Neural cell (in vitro differentiated cells): ENCODE measurements around the gene NTRK1. TPM values are rescaled to one million over a fixed set of nuclear protein-coding genes. Genes with fewer than 3 reads are reported as not detected.

ENCODE experiments used
- H2AFZ ChIP-seq: fragments of 200-600, 300-800 bp; sonication (generic), shearing (Covaris generic); 2 replicates; pipeline ENCODE4 v1.6.0; 2014; ENCODE audit warnings: low read depth, mild to moderate bottlenecking, antibody characterized with exemption, low read length, moderate library complexity
- H3F3A ChIP-seq: fragments of 200-600 bp; shearing (Covaris generic); 2 replicates; pipeline ENCODE4 v1.6.1; 2016; ENCODE audit warnings: mild to moderate bottlenecking, moderate library complexity, mixed read lengths, antibody characterized with exemption, low read length; ENCODE audit not compliant: insufficient read depth, poor library complexity, severe bottlenecking
- H3K27ac ChIP-seq: fragments of 200-600, 300-800 bp; sonication (generic), shearing (Covaris generic); 2 replicates; pipeline ENCODE4 v1.5.1; 2014; ENCODE audit warnings: mild to moderate bottlenecking, low read length, moderate library complexity
- H3K27me3 ChIP-seq: fragments of 300-800, 200-600 bp; sonication (generic), shearing (Covaris generic); 2 replicates; pipeline ENCODE4 v1.6.0; 2014; ENCODE audit warnings: mild to moderate bottlenecking, low read depth, low read length, moderate library complexity; ENCODE audit not compliant: insufficient read depth
- H3K36me3 ChIP-seq: fragments of 300-800, 200-600 bp; sonication (generic), shearing (Covaris generic); 2 replicates; pipeline ENCODE4 v1.5.1; 2014; ENCODE audit warnings: mild to moderate bottlenecking, antibody characterized with exemption, low read length, moderate library complexity; ENCODE audit not compliant: insufficient read depth
- H3K4me2 ChIP-seq: fragments of 300-800, 200-600 bp; sonication (generic), shearing (Covaris generic); 2 replicates; pipeline ENCODE4 v1.6.0; 2014; ENCODE audit warnings: mild to moderate bottlenecking, low read length
- H3K4me3 ChIP-seq: fragments of 300-800, 200-600 bp; sonication (generic), shearing (Covaris generic); 2 replicates; pipeline ENCODE4 v1.5.1; 2014; ENCODE audit warnings: mild to moderate bottlenecking, low read length, moderate library complexity
- H3K79me2 ChIP-seq: fragments of 200-600 bp; shearing (Covaris generic); replicated peaks from 2 replicates; pipeline ENCODE4 v1.6.0; 2014; ENCODE audit warnings: mild to moderate bottlenecking, low read length, moderate library complexity; ENCODE audit not compliant: insufficient read depth
- H3K9ac ChIP-seq: fragments of 300-800, 200-600 bp; sonication (generic), shearing (Covaris generic); 2 replicates; pipeline ENCODE4 v1.6.1; 2016; ENCODE audit warnings: mild to moderate bottlenecking, low read length, mixed read lengths
- H3K9me2 ChIP-seq: fragments of 200-600 bp; shearing (Covaris generic); 2 replicates; pipeline ENCODE4 v1.6.1; 2016; ENCODE audit warnings: mild to moderate bottlenecking, low read length, mixed read lengths; ENCODE audit not compliant: insufficient read depth
- H3K9me3 ChIP-seq: fragments of 200-600, 300-800 bp; sonication (generic), shearing (Covaris generic); 2 replicates; pipeline ENCODE4 v1.6.1; 2016; ENCODE audit warnings: mild to moderate bottlenecking, mixed run types, low read length, moderate library complexity, mixed read lengths
- H4K20me1 ChIP-seq: fragments of 200-600 bp; shearing (Covaris generic); 2 replicates; pipeline ENCODE4 v1.6.1; 2016; ENCODE audit warnings: mild to moderate bottlenecking, mixed run types; ENCODE audit not compliant: insufficient read depth
- EP300 ChIP-seq: fragments of 450-650 bp; conservative IDR thresholded peaks from 2 replicates; pipeline ENCODE4 v1.6.1; 2014; ENCODE audit warnings: antibody characterized with exemption, mild to moderate bottlenecking, moderate library complexity; ENCODE audit not compliant: poor library complexity, severe bottlenecking
- EZH2 ChIP-seq: fragments of 200-600, 300-800 bp; shearing (Covaris generic), sonication (generic); IDR thresholded peaks from 2 replicates; pipeline ENCODE4 v1.6.1; 2014; ENCODE audit warnings: antibody characterized with exemption, low read length, borderline replicate concordance, mild to moderate bottlenecking; ENCODE audit not compliant: insufficient read depth, poor library complexity, severe bottlenecking
- MXI1 ChIP-seq: fragments of 450-650 bp; conservative IDR thresholded peaks from 2 replicates; pipeline ENCODE4 v1.6.1; 2014; ENCODE audit warnings: antibody characterized with exemption, mild to moderate bottlenecking; ENCODE audit not compliant: poor library complexity, severe bottlenecking
- POLR2AphosphoS5 ChIP-seq: IDR thresholded peaks from 2 replicates; pipeline ENCODE4 v1.6.1; 2012
- RAD21 ChIP-seq: fragments of 450-650 bp; conservative IDR thresholded peaks from 2 replicates; pipeline ENCODE4 v1.6.1; 2014; ENCODE audit warnings: antibody characterized with exemption, mild to moderate bottlenecking, moderate library complexity
- SMC3 ChIP-seq: fragments of 450-650 bp; conservative IDR thresholded peaks from 2 replicates; pipeline ENCODE4 v1.6.1; 2014; ENCODE audit warnings: antibody characterized with exemption, mild to moderate bottlenecking, moderate library complexity; ENCODE audit not compliant: poor library complexity
- TAF1 ChIP-seq: IDR thresholded peaks from 2 replicates; pipeline ENCODE4 v1.6.1; 2012; ENCODE audit warnings: low read depth
- polyA plus RNA-seq: library from polyadenylated mRNA; depleted of rRNA; stranded (reverse); fragments of >200 nt; gene quantifications from 2 replicates; pipeline ENCODE4 v1.2.3, GENCODE V29; 2014
- TF ChIP-seq, protein P1 (sequence below): fragments of 450-650 bp; IDR thresholded peaks from 2 replicates; pipeline ENCODE4 v1.5.1; 2014; ENCODE audit warnings: antibody characterized with exemption, mild to moderate bottlenecking, moderate library complexity; ENCODE audit not compliant: poor library complexity, severe bottlenecking
- TF ChIP-seq, protein P2 (sequence below): IDR thresholded peaks from 2 replicates; pipeline ENCODE4 v1.6.1; 2012; ENCODE audit warnings: borderline replicate concordance

NTRK1 gene
- polyA plus RNA-seq, 1 donor from 2014 or later = 4.9 TPM

DNA sequence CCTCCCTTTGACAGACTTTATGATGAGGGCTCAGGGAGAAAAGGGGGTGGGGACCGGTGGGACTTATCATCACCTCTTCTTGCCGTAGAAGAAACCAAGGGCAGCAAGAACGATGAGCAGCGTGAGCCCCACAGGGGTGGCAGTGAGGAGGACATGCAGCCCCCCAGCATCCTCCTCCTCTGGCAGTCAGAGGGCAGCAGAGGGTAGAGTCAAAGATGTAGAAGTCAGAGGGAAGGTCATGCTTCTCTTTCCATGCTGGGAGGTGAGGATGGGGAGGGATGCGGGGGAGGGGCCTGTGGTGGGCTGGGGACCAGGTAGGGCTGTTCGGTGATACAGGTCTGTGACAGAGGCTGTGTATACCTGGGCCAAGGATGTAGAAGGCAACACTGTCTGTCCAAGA, 16.6 kb upstream of the NTRK1 start:
- TF ChIP-seq TAF1 (no peak), EP300 (no peak), SMC3 (no peak), POLR2AphosphoS5 (no peak), RAD21 (no peak), EZH2 (no peak), MXI1 (no peak)
- TF ChIP-seq, protein P1, sequence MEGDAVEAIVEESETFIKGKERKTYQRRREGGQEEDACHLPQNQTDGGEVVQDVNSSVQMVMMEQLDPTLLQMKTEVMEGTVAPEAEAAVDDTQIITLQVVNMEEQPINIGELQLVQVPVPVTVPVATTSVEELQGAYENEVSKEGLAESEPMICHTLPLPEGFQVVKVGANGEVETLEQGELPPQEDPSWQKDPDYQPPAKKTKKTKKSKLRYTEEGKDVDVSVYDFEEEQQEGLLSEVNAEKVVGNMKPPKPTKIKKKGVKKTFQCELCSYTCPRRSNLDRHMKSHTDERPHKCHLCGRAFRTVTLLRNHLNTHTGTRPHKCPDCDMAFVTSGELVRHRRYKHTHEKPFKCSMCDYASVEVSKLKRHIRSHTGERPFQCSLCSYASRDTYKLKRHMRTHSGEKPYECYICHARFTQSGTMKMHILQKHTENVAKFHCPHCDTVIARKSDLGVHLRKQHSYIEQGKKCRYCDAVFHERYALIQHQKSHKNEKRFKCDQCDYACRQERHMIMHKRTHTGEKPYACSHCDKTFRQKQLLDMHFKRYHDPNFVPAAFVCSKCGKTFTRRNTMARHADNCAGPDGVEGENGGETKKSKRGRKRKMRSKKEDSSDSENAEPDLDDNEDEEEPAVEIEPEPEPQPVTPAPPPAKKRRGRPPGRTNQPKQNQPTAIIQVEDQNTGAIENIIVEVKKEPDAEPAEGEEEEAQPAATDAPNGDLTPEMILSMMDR = no peak
- TF ChIP-seq, protein P2, sequence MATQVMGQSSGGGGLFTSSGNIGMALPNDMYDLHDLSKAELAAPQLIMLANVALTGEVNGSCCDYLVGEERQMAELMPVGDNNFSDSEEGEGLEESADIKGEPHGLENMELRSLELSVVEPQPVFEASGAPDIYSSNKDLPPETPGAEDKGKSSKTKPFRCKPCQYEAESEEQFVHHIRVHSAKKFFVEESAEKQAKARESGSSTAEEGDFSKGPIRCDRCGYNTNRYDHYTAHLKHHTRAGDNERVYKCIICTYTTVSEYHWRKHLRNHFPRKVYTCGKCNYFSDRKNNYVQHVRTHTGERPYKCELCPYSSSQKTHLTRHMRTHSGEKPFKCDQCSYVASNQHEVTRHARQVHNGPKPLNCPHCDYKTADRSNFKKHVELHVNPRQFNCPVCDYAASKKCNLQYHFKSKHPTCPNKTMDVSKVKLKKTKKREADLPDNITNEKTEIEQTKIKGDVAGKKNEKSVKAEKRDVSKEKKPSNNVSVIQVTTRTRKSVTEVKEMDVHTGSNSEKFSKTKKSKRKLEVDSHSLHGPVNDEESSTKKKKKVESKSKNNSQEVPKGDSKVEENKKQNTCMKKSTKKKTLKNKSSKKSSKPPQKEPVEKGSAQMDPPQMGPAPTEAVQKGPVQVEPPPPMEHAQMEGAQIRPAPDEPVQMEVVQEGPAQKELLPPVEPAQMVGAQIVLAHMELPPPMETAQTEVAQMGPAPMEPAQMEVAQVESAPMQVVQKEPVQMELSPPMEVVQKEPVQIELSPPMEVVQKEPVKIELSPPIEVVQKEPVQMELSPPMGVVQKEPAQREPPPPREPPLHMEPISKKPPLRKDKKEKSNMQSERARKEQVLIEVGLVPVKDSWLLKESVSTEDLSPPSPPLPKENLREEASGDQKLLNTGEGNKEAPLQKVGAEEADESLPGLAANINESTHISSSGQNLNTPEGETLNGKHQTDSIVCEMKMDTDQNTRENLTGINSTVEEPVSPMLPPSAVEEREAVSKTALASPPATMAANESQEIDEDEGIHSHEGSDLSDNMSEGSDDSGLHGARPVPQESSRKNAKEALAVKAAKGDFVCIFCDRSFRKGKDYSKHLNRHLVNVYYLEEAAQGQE = no peak
- Histone ChIP-seq H3K9me3 (no peaks in the 10 kb centered on the region), H3K4me2 (no peak overlapping the region)

DNA sequence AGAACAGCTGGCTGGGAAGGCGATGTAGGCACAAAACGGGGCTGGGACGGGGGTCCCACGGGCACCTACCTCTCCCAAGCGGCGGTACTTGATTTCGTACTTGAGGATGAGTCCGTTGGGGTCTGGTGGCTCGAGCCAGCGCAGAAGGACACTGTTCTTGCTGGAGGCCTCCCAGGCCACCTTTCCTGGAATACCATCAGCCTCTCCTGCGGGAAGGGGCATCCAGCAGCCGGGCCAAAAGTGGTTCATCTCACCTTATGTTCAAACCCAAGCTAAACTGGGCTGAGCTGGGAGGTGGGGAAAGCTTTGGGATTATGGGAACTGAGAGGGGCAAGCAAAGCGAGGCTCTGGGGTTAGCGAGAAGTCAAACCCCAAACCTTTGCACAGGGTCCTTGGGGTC, 16.0 kb upstream of the NTRK1 start:
- peaks cover 67% of the 10 kb centered on the region for H3K27me3 ChIP-seq
- no peak overlapping the region for H3K4me2 ChIP-seq
- no peaks in the 10 kb centered on the region for H3F3A ChIP-seq
- no peaks in the 10 kb centered on the region for H3K79me2 ChIP-seq
- H3K9ac ChIP-seq = no peak overlapping the region
- no peak for TF ChIP-seq RAD21
- TF ChIP-seq MXI1 = no peak
- no peak for TF ChIP-seq TAF1
- TF ChIP-seq, protein P1 = no peak
- no peak for TF ChIP-seq EZH2
- no peak for TF ChIP-seq SMC3
- TF ChIP-seq POLR2AphosphoS5 = no peak
- TF ChIP-seq, protein P2 = no peak
- no peak for TF ChIP-seq EP300
- no peak overlapping the region for H3K4me3 ChIP-seq
- no peaks in the 10 kb centered on the region for H3K36me3 ChIP-seq
- H3K27ac ChIP-seq = no peak overlapping the region
- no peak overlapping the region for H2AFZ ChIP-seq
- H3K9me2 ChIP-seq = no peaks in the 10 kb centered on the region
- H3K9me3 ChIP-seq = no peaks in the 10 kb centered on the region
- no peaks in the 10 kb centered on the region for H4K20me1 ChIP-seq

More for the DNA sequence above, 16.6 kb upstream of the NTRK1 start:
- Histone ChIP-seq H4K20me1 (no peaks in the 10 kb centered on the region), H3K79me2 (no peaks in the 10 kb centered on the region), H3F3A (no peaks in the 10 kb centered on the region), H3K4me3 (no peak overlapping the region), H2AFZ (no peak overlapping the region), H3K27ac (no peak overlapping the region), H3K36me3 (no peaks in the 10 kb centered on the region), H3K9me2 (no peaks in the 10 kb centered on the region), H3K27me3 (peaks cover 61% of the 10 kb centered on the region), H3K9ac (no peak overlapping the region)
